Measurements from ENCODE around the gene PELI3.

- TF ChIP-seq EZH2phosphoT487 (IDR thresholded peaks at IDR 0.05; ENCODE audit: borderline replicate concordance) (no peak), CTCF (conservative IDR thresholded peaks at IDR 0.05; ENCODE audit: low read length) (no peak)
These were observed 7.4 kb upstream of the PELI3 start for GRCh38 chr11:66459138-66459778.

Measured in Loucy (cell line).